ENCODE data around the gene CPA2.

DNA sequence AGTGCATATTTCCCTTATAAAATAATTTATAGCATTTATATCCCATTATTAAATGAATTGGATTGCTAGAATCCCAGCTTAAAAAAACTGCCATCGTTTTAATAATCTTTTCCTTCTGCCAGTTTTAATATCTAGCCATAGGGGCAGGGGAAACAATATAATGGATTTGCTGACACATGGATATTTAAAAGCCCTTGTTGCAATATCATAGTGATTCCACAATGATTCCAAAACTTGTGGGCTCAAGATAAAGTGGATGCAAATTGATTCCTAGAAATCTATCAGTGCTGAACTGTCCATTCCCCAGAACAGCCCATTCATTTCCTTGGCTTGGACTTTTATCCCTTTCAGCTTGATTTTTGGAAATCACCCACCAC is 2.6 kb downstream of the CPA2 start:
- TF ChIP-seq CREB1 (CRISPR knock-in tag; IDR thresholded peaks at IDR 0.05): no peak
- TF ChIP-seq, protein P1, sequence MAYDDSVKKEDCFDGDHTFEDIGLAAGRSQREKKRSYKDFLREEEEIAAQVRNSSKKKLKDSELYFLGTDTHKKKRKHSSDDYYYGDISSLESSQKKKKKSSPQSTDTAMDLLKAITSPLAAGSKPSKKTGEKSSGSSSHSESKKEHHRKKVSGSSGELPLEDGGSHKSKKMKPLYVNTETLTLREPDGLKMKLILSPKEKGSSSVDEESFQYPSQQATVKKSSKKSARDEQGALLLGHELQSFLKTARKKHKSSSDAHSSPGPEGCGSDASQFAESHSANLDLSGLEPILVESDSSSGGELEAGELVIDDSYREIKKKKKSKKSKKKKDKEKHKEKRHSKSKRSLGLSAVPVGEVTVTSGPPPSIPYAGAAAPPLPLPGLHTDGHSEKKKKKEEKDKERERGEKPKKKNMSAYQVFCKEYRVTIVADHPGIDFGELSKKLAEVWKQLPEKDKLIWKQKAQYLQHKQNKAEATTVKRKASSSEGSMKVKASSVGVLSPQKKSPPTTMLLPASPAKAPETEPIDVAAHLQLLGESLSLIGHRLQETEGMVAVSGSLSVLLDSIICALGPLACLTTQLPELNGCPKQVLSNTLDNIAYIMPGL (CRISPR knock-in tag; IDR thresholded peaks at IDR 0.05): no peak
- TF ChIP-seq, protein P2, sequence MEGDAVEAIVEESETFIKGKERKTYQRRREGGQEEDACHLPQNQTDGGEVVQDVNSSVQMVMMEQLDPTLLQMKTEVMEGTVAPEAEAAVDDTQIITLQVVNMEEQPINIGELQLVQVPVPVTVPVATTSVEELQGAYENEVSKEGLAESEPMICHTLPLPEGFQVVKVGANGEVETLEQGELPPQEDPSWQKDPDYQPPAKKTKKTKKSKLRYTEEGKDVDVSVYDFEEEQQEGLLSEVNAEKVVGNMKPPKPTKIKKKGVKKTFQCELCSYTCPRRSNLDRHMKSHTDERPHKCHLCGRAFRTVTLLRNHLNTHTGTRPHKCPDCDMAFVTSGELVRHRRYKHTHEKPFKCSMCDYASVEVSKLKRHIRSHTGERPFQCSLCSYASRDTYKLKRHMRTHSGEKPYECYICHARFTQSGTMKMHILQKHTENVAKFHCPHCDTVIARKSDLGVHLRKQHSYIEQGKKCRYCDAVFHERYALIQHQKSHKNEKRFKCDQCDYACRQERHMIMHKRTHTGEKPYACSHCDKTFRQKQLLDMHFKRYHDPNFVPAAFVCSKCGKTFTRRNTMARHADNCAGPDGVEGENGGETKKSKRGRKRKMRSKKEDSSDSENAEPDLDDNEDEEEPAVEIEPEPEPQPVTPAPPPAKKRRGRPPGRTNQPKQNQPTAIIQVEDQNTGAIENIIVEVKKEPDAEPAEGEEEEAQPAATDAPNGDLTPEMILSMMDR (IDR thresholded peaks at IDR 0.05): no peak
- TF ChIP-seq, protein P3, sequence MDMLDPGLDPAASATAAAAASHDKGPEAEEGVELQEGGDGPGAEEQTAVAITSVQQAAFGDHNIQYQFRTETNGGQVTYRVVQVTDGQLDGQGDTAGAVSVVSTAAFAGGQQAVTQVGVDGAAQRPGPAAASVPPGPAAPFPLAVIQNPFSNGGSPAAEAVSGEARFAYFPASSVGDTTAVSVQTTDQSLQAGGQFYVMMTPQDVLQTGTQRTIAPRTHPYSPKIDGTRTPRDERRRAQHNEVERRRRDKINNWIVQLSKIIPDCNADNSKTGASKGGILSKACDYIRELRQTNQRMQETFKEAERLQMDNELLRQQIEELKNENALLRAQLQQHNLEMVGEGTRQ (CRISPR knock-in tag; IDR thresholded peaks at IDR 0.05): no peak
- TF ChIP-seq, protein P4, sequence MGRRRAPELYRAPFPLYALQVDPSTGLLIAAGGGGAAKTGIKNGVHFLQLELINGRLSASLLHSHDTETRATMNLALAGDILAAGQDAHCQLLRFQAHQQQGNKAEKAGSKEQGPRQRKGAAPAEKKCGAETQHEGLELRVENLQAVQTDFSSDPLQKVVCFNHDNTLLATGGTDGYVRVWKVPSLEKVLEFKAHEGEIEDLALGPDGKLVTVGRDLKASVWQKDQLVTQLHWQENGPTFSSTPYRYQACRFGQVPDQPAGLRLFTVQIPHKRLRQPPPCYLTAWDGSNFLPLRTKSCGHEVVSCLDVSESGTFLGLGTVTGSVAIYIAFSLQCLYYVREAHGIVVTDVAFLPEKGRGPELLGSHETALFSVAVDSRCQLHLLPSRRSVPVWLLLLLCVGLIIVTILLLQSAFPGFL (CRISPR knock-in tag; IDR thresholded peaks at IDR 0.05; ENCODE audit: borderline replicate concordance): no peak
- no peak for TF ChIP-seq SMAD4 (CRISPR knock-in tag; IDR thresholded peaks at IDR 0.05)
- TF ChIP-seq, protein P5, sequence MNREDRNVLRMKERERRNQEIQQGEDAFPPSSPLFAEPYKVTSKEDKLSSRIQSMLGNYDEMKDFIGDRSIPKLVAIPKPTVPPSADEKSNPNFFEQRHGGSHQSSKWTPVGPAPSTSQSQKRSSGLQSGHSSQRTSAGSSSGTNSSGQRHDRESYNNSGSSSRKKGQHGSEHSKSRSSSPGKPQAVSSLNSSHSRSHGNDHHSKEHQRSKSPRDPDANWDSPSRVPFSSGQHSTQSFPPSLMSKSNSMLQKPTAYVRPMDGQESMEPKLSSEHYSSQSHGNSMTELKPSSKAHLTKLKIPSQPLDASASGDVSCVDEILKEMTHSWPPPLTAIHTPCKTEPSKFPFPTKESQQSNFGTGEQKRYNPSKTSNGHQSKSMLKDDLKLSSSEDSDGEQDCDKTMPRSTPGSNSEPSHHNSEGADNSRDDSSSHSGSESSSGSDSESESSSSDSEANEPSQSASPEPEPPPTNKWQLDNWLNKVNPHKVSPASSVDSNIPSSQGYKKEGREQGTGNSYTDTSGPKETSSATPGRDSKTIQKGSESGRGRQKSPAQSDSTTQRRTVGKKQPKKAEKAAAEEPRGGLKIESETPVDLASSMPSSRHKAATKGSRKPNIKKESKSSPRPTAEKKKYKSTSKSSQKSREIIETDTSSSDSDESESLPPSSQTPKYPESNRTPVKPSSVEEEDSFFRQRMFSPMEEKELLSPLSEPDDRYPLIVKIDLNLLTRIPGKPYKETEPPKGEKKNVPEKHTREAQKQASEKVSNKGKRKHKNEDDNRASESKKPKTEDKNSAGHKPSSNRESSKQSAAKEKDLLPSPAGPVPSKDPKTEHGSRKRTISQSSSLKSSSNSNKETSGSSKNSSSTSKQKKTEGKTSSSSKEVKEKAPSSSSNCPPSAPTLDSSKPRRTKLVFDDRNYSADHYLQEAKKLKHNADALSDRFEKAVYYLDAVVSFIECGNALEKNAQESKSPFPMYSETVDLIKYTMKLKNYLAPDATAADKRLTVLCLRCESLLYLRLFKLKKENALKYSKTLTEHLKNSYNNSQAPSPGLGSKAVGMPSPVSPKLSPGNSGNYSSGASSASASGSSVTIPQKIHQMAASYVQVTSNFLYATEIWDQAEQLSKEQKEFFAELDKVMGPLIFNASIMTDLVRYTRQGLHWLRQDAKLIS (CRISPR knock-in tag; IDR thresholded peaks at IDR 0.05; ENCODE audit: borderline replicate concordance): no peak
- no peak for TF ChIP-seq NR2C2 (CRISPR knock-in tag; IDR thresholded peaks at IDR 0.05)
- TF ChIP-seq ZNF232 (CRISPR knock-in tag; IDR thresholded peaks at IDR 0.05): no peak
